Measurements from ENCODE around the gene RAB30. TPM values are rescaled to one million over a fixed set of nuclear protein-coding genes. Genes with fewer than 3 reads are reported as not detected.

Gene RAB30, protein sequence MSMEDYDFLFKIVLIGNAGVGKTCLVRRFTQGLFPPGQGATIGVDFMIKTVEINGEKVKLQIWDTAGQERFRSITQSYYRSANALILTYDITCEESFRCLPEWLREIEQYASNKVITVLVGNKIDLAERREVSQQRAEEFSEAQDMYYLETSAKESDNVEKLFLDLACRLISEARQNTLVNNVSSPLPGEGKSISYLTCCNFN
- 10 to 100 TPM in 1 of 2 donors, 1 to 10 TPM in 1; 8.7 to 12.1 TPM for total RNA-seq

DNA sequence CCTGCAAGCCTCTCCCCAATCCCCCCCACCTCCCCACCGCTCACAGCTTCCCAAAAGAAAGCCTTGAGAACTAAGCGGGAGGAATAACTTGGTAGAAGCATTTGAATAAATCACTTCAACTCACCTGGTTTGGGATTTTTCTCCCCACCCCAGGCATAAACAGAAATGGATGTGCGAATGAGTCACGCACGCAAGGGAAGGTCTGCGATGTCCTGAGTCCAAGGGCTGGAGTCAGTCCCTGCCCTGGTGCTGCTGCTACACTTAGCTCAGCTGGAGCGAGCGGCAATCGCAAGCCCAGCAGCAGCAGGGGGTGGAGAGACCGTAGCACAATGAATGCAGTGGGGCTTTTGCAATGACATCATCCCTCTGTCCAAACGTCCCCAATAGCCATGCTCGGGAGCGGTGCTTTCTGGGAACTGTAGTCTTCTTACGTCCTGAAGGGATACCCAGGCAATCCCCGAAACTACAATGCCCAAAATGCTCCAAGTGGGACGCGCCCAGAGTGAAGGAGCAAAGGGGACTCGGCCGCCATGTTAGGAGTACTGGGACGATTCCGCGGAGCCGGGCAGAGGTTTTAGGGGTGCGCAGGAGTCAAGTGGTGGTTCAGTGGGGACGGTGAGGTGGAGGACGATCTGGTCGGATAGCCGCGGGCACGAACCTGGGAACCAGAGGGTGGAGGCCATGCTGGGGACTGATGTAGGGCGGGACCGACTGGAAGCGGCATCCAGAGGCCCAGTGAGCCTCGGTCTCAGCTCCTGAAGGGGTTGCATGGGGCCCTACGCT is at the start of gene RAB30:
TSS of gene RAB30 (minus strand) at position 331 of the 783 bp plus-strand sequence. CDS start 74,581 bp downstream, outside the sequence.
- H3K36me3 Mint-ChIP-seq: peaks cover 0 to 6% of the 10 kb centered on the region in 2 donors
- DNase-seq (ENCODE audit: low spot score in 2 of 2): peak; percentile 86 to 93
- no peaks in the 10 kb centered on the region for H3K9me3 Mint-ChIP-seq
- ATAC-seq: peak; percentile 96 to 99
- no peak within 1 kb of the TSS for H3K27ac Mint-ChIP-seq

DNA sequence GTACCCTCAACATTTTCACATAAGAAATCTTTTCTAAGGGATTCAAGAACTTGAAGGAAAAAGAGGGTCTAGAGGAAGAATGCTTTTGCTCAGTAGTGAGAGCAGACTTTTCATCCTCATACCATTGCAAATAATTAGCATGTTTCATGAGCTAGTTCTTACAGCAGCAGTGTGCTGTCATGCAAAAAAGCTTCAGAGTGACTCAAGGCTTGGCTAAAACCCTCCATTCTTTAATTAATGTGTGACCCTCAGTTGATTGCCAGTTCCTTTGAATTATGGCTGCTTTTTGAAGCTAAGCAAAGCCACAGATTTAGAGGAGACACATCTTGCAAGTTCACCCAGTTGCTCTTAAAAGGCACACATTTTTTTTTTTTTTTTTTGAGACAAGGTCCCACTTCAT is 48.6 kb upstream of the RAB30 start:
- ATAC-seq (no peak), DNase-seq (ENCODE audit: low spot score in 2 of 2) (no peak)
- Mint-ChIP-seq H3K27ac (no peak overlapping the region), H3K36me3 (no peaks in the 10 kb centered on the region), H3K9me3 (no peaks in the 10 kb centered on the region)

DNA sequence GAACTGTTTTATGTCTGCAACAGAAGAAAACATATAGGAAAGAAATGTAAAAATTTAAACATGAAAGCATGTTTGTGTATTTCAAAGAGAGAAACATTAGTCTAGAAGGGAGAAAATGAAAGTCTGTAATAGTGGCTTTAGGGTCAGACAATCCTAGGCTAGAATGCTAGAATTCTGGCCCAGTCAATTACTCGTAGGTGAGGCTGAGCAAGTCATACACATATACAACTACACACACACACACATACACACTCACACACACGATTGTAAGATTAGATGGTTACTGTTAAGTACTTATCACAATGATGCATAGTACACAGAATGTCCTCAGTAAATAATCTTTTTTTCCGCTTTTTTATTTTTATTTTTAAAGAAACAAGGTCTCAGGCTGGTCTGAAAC is 47.5 kb upstream of the RAB30 start:
- Mint-ChIP-seq H3K9me3 (no peaks in the 10 kb centered on the region), H3K36me3 (no peaks in the 10 kb centered on the region), H3K27ac (peak overlapping the region in 1 of 2 donors; percentile 45)
- ATAC-seq: no peak
- DNase-seq (ENCODE audit: low spot score in 2 of 2): no peak

DNA sequence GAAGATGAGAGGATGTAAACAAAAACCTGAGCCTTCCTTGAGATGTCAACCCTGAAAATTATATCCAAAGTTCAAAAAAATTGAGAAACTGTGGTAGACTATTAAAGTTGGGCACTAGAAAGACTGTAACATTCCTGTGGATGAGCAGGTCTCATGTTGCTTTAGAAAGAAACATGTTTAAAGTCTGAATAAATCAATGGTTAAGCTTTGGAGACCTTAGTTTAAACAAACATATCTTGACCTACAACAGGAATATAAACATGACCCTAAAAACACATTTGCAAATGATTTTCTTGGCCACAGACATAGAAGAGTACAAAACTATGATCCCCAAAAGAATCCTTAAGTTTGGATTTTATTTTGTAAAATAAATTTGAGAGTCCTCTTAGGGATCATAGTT is 47.1 kb upstream of the RAB30 start:
- Mint-ChIP-seq H3K27ac (peak overlapping the region in 1 of 2 donors; percentile 45), H3K36me3 (no peaks in the 10 kb centered on the region), H3K9me3 (no peaks in the 10 kb centered on the region)
- ATAC-seq (no peak), DNase-seq (ENCODE audit: low spot score in 2 of 2) (no peak)

DNA sequence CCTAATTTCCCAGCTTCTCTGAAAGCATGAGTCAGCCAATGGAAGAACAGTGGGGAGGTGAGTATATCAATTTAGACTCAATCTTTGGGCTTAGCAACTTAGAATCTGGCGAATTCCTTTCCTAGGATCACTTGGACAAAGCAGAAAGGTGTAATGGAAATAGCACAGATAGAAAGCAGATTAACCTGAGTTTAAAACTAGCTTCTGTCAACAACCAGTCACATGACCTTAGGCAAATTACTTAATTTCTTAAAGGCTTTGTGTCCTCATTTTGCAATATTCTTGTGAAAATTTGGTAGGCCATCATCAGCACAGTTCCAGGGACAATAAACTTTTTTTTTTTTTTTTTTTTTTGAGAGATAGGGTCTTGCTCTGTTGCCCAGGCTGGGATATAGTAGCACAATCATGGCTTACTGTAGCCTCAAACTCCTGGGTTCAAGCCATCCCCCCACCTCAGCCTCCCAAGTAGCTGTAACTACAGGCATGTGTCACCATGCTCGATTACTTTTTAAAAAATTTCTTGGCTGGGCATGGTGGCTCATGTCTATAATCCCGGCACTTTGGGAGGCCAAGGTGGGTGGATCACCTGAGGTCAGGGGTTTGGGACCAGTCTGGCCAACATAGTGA is 44.4 kb upstream of the RAB30 start:
- H3K27ac Mint-ChIP-seq: no peak overlapping the region

DNA sequence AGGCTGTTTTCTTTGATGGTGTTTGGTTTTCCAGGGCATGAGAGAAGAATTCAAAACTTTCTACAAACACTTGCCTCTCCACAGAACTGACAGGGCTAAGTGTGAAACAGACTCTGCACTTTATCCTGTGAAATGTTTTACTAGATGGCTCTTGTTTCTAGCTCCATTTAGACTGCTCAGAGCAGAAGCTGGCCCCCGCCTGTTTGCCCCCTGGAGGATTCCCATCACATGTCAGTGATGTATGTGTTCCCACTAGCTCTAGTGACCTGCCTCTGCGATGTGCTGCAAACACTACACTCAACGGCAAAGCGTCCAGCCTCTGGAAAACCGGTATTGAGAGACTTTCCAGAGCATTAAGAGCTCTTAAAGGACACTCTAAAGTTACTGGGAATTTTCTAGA is 43.9 kb upstream of the RAB30 start:
- no peak overlapping the region for H3K27ac Mint-ChIP-seq
- H3K9me3 Mint-ChIP-seq: no peaks in the 10 kb centered on the region

More for the DNA sequence above, 44.4 kb upstream of the RAB30 start:
- ATAC-seq (no peak), DNase-seq (ENCODE audit: low spot score in 2 of 2) (no peak)
- no peaks in the 10 kb centered on the region for H3K36me3 Mint-ChIP-seq
- no peaks in the 10 kb centered on the region for H3K9me3 Mint-ChIP-seq

DNA sequence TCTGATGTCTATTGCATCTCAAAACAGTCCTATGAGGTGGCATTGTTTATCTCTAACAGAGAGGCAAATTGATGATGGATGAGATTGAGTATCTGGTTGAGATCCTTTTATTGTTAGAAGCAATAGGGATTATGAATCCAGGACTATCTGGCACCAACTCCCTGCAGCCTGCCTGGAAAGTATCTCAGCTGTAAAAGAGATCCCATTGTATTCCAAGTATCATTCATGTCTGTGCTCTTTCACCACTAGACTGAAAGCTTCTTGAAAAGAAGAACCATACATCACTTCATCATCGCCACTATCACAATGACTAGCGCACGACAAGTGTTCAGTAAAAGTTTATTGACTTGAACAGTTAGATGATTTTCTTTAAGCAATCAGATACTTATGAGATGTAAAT is 43.3 kb upstream of the RAB30 start:
- Mint-ChIP-seq H3K9me3 (no peaks in the 10 kb centered on the region), H3K27ac (no peak overlapping the region), H3K36me3 (no peaks in the 10 kb centered on the region)
- no peak for DNase-seq (ENCODE audit: low spot score in 2 of 2)
- no peak for ATAC-seq

More for the DNA sequence above, 43.9 kb upstream of the RAB30 start:
- ATAC-seq (no peak), DNase-seq (ENCODE audit: low spot score in 2 of 2) (no peak)
- no peaks in the 10 kb centered on the region for H3K36me3 Mint-ChIP-seq

DNA sequence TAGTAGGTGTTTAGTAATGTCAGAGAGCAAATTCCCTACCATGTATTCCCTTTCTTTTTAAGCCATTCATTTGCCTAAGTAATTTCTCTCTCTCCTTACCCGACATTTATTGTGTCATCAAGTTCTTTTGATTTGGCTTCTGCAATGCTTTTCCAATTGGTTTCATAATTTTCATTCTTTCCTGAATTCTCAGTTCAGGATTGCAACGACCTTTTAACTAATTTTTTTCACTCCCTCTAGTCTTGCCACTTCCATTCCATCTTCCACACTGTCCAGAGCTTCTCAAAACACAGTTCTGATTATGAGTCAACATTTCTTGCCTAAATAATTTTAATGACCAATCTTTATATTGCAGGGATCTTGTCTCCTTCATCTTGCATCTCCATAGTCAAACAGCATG is 41.2 kb upstream of the RAB30 start:
- H3K27ac Mint-ChIP-seq: no peak overlapping the region
- DNase-seq (ENCODE audit: low spot score in 2 of 2): no peak
- no peaks in the 10 kb centered on the region for H3K9me3 Mint-ChIP-seq
- H3K36me3 Mint-ChIP-seq: no peaks in the 10 kb centered on the region
- ATAC-seq: no peak

DNA sequence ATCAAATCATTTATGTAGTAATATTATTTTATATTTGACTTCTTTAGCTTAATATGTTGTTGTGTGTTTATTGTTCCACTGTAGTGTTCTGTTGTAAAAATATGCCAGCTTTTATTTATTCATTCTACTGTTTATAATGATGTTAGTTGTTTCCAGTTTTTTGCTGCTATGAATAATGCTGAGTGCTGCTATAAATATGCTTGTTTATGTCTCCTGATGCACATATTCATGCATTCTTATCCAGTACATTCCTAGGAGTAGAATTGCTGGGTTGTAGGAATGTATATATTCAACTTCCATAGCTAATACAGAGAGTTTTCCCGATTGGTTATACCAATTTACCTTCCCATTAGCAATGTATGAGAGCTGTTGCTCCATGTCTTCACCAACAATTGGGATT is 33.5 kb upstream of the RAB30 start:
- ATAC-seq (no peak), DNase-seq (ENCODE audit: low spot score in 2 of 2) (no peak)

DNA sequence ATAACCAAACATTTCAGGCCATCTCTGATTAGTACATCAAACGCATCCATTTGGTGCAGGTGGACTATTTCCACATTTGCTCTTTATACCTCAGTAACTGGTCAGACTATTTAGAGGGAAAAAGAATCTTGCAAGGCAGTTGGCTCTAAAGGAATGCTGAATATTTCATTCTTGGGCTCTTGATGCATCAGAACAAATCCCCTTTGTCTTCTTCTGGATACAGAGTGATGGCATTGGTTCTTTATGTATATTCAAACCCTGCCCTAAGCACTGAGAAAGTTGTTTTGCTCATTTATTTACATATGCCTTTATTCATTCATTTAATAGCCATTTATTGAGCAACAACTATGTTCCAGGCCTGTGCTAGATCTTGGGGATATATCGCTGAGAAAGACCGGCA is 31.1 kb upstream of the RAB30 start:
- no peaks in the 10 kb centered on the region for H3K9me3 Mint-ChIP-seq
- no peaks in the 10 kb centered on the region for H3K36me3 Mint-ChIP-seq
- ATAC-seq: no peak
- DNase-seq (ENCODE audit: low spot score in 2 of 2): no peak
- no peak overlapping the region for H3K27ac Mint-ChIP-seq

More for the DNA sequence above, 33.5 kb upstream of the RAB30 start:
- H3K27ac Mint-ChIP-seq: no peak overlapping the region
- H3K9me3 Mint-ChIP-seq: no peaks in the 10 kb centered on the region
- H3K36me3 Mint-ChIP-seq: no peaks in the 10 kb centered on the region

DNA sequence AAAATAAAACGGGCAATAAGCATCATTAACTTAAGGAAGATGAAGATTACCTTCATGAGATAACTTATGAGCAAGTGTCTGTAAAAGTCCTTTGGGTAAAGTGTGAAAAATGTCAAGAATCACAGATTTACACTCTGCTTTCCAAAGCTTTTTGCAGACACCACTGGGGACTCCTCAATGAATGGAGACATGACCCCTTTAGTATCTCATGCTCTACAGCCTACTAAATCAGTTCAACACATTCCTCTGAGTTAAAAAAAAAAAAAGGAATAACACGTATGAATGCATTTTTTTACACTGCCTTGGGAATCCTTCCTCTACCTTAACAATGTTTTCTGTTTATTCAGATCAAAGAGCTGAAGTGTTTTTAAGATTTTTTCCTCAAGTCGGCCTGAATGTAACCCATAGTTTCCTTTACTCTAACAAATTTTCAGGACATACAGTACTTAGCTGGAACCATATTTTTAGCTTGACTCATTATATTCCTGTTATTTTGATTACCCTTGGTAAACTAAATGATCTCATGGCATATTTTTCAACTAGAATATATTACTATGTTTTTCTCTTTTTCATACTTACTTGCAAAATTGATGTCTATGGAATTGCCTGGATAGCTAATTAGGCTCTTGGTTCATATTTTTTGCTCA is 25.9 kb upstream of the RAB30 start:
- no peak for ATAC-seq
- no peaks in the 10 kb centered on the region for H3K36me3 Mint-ChIP-seq
- DNase-seq (ENCODE audit: low spot score in 2 of 2): no peak
- no peaks in the 10 kb centered on the region for H3K9me3 Mint-ChIP-seq
- H3K27ac Mint-ChIP-seq: no peak overlapping the region

DNA sequence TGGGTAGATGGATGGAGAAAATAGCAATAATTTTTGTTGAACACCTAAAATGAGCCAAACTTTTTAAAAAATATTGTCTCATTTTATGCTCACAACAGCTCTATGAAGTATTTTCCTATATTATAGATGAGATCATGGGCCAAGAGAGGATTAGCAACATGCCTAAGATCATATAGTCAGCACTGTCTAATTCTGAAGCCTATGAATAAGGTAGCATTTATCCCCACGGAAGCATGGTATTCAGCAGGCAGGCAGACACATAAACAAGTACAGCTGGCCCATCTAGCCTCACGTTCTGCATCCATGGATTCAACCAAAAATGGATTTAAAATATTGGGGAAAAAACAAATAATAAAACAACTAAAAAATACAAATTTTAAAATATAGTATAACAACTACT is 21.9 kb upstream of the RAB30 start:
- ATAC-seq (no peak), DNase-seq (ENCODE audit: low spot score in 2 of 2) (no peak)
- Mint-ChIP-seq H3K36me3 (no peaks in the 10 kb centered on the region), H3K27ac (no peak overlapping the region), H3K9me3 (no peaks in the 10 kb centered on the region)

DNA sequence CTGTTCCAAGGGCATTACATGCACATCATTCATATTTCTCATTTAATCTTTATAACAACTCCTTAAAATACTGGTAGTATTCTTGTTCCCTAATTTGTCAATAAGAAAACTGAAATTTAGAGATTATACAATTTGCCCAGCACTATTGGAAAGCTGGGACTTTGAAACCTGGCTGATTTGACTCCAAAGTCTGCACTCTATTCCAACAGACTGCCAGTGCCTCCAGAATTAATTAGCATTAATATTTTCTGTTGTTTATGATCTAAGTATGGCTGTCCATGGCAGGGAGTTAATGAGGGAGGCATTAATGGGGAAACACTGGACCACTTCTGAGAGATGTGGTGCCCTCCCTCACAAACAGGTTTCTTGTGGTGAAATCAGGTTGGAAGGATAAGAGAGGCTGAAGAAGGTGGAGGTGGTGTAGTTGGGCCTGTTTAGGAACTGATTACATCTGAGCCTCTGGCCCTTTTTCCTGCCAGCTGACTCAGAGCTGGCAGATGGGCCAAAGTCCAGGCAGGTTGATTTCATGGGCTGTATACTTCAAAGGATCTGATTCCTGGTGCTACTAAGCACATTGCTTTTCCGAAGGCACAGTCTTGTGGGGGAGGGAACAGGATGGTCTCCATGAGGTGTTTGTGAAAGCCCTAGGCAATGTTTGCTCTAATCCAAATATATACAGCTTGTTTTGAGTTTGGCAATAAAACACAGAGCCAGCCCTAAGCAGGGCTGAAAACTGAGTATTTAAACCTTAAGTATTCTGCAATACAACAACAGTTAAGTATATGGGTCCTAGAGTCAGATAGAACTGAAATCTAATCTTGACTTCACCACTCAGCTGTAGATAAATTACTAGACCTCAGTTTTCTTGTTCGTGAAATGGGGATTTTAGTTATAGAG is 21.0 kb upstream of the RAB30 start:
- Mint-ChIP-seq H3K36me3 (no peaks in the 10 kb centered on the region), H3K9me3 (no peaks in the 10 kb centered on the region), H3K27ac (no peak overlapping the region)
- DNase-seq (ENCODE audit: low spot score in 2 of 2): no peak
- no peak for ATAC-seq

DNA sequence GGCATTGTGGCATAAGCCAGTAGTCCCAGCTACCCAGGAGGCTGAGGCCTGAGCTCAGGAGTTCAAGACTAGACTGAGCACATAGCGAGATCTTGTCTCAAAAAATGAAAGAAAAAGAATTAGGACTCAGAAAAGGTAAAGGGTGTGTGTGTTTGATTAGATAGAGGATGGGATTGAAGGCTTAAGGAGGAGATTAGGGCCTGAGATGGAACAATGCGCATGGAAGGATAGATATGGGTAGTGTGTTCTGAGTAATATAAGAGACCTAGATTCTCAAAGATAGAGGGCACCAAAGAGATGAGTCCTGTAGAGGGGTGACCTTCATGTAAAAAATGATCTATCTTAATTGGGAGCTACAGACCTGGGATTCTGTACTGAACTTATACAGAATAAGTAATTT is 17.3 kb upstream of the RAB30 start:
- Mint-ChIP-seq H3K9me3 (no peaks in the 10 kb centered on the region), H3K36me3 (no peaks in the 10 kb centered on the region), H3K27ac (no peak overlapping the region)
- ATAC-seq (no peak), DNase-seq (ENCODE audit: low spot score in 2 of 2) (no peak)

DNA sequence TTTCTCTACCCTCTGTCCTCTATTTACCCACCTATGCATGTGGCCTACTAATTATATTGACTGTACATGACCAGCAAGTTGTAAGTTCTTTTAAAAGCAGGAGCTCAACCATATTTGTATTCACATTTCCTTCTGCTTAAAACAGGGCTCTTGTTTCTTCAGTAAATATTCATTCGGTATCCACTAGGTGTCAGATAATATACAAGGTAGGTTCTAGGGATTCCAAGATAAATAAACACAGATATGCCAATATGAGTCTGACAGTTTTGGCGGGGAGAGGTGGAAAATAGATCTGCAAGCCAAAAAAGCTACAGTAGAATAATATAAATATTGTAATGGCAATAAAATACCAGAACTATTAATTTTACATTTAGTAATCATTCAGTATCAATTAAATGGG is 15.3 kb upstream of the RAB30 start:
- H3K9me3 Mint-ChIP-seq: no peaks in the 10 kb centered on the region
- DNase-seq (ENCODE audit: low spot score in 2 of 2) (no peak), ATAC-seq (no peak)
- H3K27ac Mint-ChIP-seq: no peak overlapping the region
- H3K36me3 Mint-ChIP-seq: no peaks in the 10 kb centered on the region

DNA sequence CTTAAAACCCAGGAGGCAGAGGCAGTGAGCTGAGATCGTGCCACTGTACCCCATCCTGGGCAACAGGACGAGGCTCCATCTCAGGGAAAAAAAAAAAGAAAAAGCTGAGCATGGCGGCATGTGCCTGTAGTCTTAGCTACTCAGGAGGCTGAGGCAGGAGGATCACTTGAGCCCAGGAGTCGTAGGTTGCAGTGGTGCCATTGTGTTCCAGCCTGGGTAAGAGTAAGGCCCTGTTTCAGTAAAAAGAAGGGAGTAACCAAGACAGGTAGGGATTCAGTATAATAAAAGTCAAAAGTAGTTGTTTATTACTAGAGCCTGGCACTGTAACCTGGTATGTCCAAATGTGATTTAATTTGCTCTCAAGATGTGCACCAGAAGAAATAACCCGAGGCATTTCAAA is 8.1 kb upstream of the RAB30 start:
- peaks cover 0 to 11% of the 10 kb centered on the region in 2 donors for H3K36me3 Mint-ChIP-seq
- no peaks in the 10 kb centered on the region for H3K9me3 Mint-ChIP-seq
- DNase-seq (ENCODE audit: low spot score in 2 of 2) (no peak), ATAC-seq (no peak)
- H3K27ac Mint-ChIP-seq: peak overlapping the region in 1 of 2 donors; percentile 63
